K562 (cell line): Measurements from ENCODE around the gene USP4. TPM values are rescaled to one million over a fixed set of nuclear protein-coding genes. Genes with fewer than 3 reads are reported as not detected.

Source experiments
- ATF7 ChIP-seq: fragments of 450-650 bp; IDR thresholded peaks from 2 replicates; pipeline ENCODE4 v1.7.1; 2014; ENCODE audit warnings: mild to moderate bottlenecking, moderate library complexity
- CEBPB ChIP-seq: fragments of 450-650 bp; IDR thresholded peaks from 2 replicates; pipeline ENCODE4 v1.6.1; 2016; ENCODE audit warnings: missing genetic modification characterization, missing compliant biosample characterization
- CLOCK ChIP-seq: fragments of 250-450 bp; sonication (Bioruptor Pico); IDR thresholded peaks from 2 replicates; pipeline ENCODE4 v1.4.0; 2020; ENCODE audit warnings: mild to moderate bottlenecking, moderate library complexity, borderline replicate concordance
- CTBP1 ChIP-seq: fragments of 450-650 bp; IDR thresholded peaks from 2 replicates; pipeline ENCODE4 v1.6.1; 2016; ENCODE audit warnings: borderline replicate concordance
- CXXC5 ChIP-seq: fragments of 250-450 bp; sonication (Bioruptor Pico); IDR thresholded peaks from 2 replicates; pipeline ENCODE4 v1.8.0; 2022; ENCODE audit warnings: inconsistent platforms, mild to moderate bottlenecking, moderate library complexity
- FOSL1 ChIP-seq: fragments of 200-800 bp; sonication (Bioruptor generic); conservative IDR thresholded peaks from 2 replicates; pipeline ENCODE4 v1.6.1; 2016; ENCODE audit warnings: missing genetic modification characterization, missing compliant biosample characterization
- IRF9 ChIP-seq: fragments of 450-650 bp; IDR thresholded peaks from 2 replicates; pipeline ENCODE4 v1.6.1; 2016; ENCODE audit warnings: missing biosample characterization, missing genetic modification characterization
- MCM3 ChIP-seq: fragments of 450-650 bp; IDR thresholded peaks from 2 replicates; pipeline ENCODE4 v1.6.1; 2016
- NFYB ChIP-seq: IDR thresholded peaks from 2 replicates; pipeline ENCODE4 v1.6.1; 2011; ENCODE audit warnings: mild to moderate bottlenecking, moderate library complexity; ENCODE audit not compliant: insufficient read length; ENCODE audit errors: extremely low read depth
- PHF21A ChIP-seq: fragments of 450-650 bp; IDR thresholded peaks from 2 replicates; pipeline ENCODE4 v1.6.1; 2017; ENCODE audit warnings: low read depth, borderline replicate concordance
- RCOR1 ChIP-seq, 2 experiments: IDR thresholded peaks; 2 replicates each; pipeline ENCODE4 v1.6.1; 2012; ENCODE audit warnings: low read depth in 2 of 2, low read length in 2 of 2, borderline replicate concordance in 1 of 2, improper control_type of control experiment in 1 of 2
- RERE ChIP-seq: sonication (generic); formaldehyde crosslinking; IDR thresholded peaks from 2 replicates; pipeline ENCODE4 v1.8.0; 2023; ENCODE audit warnings: missing genetic modification reagents, mild to moderate bottlenecking, borderline replicate concordance
- SRSF9 ChIP-seq: fragments of 200-400 bp; formaldehyde crosslinking; IDR thresholded peaks from 2 replicates; pipeline ENCODE4 v1.6.1; 2017; ENCODE audit warnings: low read depth, low read length, borderline replicate concordance
- ZBTB8A ChIP-seq: fragments of 450-650 bp; IDR thresholded peaks from 2 replicates; pipeline ENCODE4 v1.6.1; 2018; ENCODE audit warnings: mild to moderate bottlenecking, moderate library complexity; ENCODE audit not compliant: partially characterized antibody
- ZBTB9 ChIP-seq: fragments of 450-650 bp; formaldehyde crosslinking; IDR thresholded peaks from 2 replicates; pipeline ENCODE4 v1.4.0; 2020; ENCODE audit warnings: mild to moderate bottlenecking, moderate library complexity
- ZNF253 ChIP-seq: fragments of 250-450 bp; sonication (Bioruptor Pico); conservative IDR thresholded peaks from 2 replicates; pipeline ENCODE4 v1.6.1; 2021; ENCODE audit warnings: mild to moderate bottlenecking
- polyA plus RNA-seq, 8 experiments: library from polyadenylated mRNA; depleted of rRNA in 4 of 8; stranded (reverse) in 5 of 8; unstranded in 3 of 8; fragments of >200 nt; fragmentation: Nextera tagmentation in 2 of 8; fragmentation: Illumina TruSeq in 1 of 8; extraction: Ambion mirVana in 2 of 8; extraction: Trizol in 1 of 8; gene quantifications; 2 replicates each; pipeline versions ENCODE4 v1.2.1 to v1.2.3, GENCODE V29; 2011 to 2014; ENCODE audit warnings: inconsistent platforms in 1 of 8, missing spikeins in 1 of 8
- total RNA-seq, 7 experiments: library from RNA; depleted of rRNA in 6 of 7; stranded (reverse); fragments of >200 nt in 6 of 7; fragmentation: Illumina TruSeq in 2 of 7; extraction: Trizol in 2 of 7; gene quantifications; 2 replicates each; pipeline versions ENCODE4 v1.2.1 to v1.2.3, GENCODE V29; 2011 to 2021; ENCODE audit warnings: low replicate concordance in 1 of 7

The USP4 gene
- total and polyA plus RNA-seq, 9 of the 15 experiments (the other 6 are each of a cell fraction or from before 2014, with no cell fraction given) = 11.8 to 40.4 (median 22.9) TPM

- TF ChIP-seq CLOCK (CRISPR knock-in tag) = 0 out of 2 replicates have a peak, but pooled peaks have one; percentile 60
- TF ChIP-seq ZBTB8A = no peak
- no peak for TF ChIP-seq MCM3
- TF ChIP-seq FOSL1 = peak; percentile 93
- TF ChIP-seq PHF21A = no peak
- TF ChIP-seq RCOR1 (IDR thresholded peaks at IDR 0.05; ENCODE audit: borderline replicate concordance in 1 of 2, low read depth in 2 of 2, low read length in 2 of 2) = peak; percentile 27 to 73
- peak; percentile 92 for TF ChIP-seq CXXC5 (CRISPR knock-in tag)
- no peak for TF ChIP-seq NFYB
- peak; percentile 91 for TF ChIP-seq IRF9 (tag)
- peak; percentile 90 for TF ChIP-seq CTBP1
- TF ChIP-seq ZNF253 = no peak
- peak; percentile 85 for TF ChIP-seq ZBTB9 (CRISPR knock-in tag)
- no peak for TF ChIP-seq SRSF9
- peak; percentile 98 for TF ChIP-seq CEBPB
- TF ChIP-seq ATF7 = peak; percentile 83
- TF ChIP-seq RERE (CRISPR knock-in tag) = no peak
These were observed 101.4 kb downstream of the USP4 start (continued) for GRCh38 chr3:49238274-49239127.
